ENCODE measurements around the gene ARHGAP40.

The ARHGAP40 gene

DNA sequence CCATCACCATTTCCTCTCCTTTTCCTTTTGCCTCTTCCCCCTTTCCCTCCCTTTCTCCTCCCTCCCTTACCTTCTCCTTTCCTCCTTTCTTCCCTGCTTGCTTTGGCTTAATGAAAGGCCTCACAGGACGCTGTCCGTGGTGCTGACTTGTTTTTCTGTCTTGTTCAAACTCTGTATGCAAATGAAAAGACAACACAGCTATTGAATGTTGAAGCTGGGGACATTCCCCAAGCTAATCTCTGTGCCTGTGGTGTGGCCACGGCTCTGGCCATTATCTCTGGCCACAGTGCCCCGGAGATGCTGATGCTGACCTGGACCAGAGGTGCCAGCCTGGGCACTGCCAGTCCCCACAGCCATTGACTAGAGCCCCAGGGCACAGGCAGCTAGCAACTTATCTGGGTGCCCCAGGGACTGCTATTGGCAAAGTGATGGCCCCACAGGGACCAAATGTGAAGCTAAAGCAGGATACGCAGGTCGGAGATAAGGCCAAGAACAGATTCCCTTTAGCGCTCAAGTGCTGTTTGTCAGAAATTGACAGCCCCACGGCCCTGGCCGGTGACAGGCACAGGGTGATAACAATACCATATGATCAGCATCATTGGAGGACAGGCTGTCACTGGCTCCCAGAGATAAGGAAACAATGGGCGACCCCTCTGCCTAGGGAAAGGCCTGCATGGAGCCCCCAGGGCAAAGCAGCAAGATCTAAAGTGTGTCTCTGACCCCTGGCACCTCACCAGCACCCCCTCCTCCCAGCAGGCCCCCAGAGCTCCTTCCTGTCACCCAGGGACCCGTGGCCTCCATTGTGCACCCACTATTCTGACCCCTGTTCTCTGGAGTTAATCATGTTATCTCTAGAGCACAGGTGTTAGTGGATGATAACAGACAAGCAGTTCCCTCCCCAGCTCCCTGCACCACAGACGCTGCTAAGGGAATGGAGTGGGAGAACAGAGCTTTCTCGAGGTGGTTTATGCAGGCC lies 91.1 kb downstream of the ARHGAP40 start:
- DNase-seq: no peak

DNA sequence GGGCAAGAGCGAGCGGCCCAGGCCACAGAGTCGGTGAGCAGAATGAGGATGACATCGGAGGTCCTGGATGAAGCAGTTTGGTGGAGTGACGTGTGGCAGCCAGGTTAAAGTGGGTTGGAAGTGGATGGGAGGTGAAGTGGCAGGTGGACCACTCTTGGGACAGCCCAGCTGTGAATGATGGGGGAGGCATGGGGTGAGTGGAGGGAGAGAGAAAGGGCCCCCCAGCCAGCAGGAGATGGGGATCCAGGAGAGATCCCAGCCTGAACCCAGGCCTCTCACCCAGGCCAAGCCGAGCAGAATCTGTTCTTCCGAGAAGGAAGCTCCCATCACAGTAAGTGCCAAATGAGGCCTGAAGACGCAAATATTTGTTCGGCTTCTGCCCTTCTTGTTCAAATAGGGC lies 95.7 kb downstream of the ARHGAP40 start:
- no peak for DNase-seq

DNA sequence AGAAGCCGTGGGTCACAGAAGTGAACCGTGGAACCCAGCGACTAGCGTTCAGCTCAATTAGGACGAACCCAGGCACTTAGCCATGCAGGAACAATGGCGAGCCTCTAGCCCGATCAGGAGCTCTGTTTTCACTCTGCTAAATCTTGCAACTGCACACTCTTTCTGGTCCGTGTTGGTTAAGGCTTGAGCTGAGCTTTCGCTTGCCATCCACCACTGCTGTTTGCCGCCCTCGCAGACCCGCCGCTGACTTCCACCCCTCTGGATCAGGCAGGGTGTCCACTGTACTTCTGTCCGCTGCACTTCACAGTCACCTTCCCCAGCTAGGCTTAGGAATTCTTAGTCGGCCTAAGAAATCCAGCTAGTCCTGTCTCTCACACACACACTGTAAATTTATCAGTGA lies 96.9 kb downstream of the ARHGAP40 start:
- no peak for DNase-seq

DNA sequence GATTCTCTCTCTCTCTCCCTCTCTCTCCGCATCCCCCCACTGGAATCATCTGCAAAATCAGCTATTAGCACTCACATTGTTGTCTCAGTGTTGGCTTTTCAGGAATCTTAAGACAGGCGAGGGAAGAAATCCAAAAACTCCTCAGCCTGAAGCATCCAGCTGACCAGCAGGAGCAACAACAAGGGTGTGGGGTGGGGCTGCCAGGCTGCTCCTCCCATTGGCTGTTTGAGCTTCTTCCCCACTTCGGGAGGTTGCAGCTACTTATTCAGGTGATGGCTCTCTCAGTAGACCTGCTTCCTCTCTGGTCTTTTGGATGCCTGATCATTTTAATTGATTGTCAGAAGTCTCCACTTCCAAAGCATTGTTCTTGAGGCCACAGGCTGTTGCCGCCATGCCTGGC lies 98.5 kb downstream of the ARHGAP40 start:
- DNase-seq: no peak

Data from NCI-H1930 (cell line).